ENCODE data around the gene TIMM21.

TIMM21 gene

GRCh38 chr18:74147779-74148542 is at the start of gene TIMM21, which contains the start of gene FBXO15:
Gene TIMM21, plus strand, starts transcription at chr18:74148523. Its CDS starts 286 bp downstream, at chr18:74148809.
Gene FBXO15, minus strand, starts transcription at chr18:74147834. Its CDS starts 49 bp downstream, at chr18:74147785.
- H3K4me3 ChIP-seq (ENCODE audit: low read depth, low read length): peak within 1 kb of the TSS; percentile 99

- H3K4me3 ChIP-seq (ENCODE audit: low read depth, low read length): no peak overlapping the region
These were observed 39.9 kb upstream of the TIMM21 start for GRCh38 chr18:74108460-74108859.

DNA sequence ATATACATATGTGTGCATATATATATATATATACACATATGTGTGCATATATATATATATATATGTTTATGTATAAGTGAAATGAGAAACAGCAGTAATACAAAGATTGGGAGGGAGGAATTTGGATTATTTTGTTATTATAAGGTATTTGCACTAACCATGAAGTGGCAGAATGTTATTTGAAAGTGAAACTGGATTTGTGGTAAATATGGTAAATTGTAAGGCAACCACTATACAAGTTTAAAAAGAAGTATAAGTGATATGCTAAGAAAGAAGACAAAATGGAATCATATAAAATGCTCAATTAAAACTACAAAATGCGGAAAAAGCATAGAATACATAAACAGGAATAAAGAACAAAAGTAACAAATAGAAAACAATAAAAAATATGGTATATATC is 38.2 kb upstream of the TIMM21 start:
- no peak overlapping the region for H3K4me3 ChIP-seq (ENCODE audit: low read depth, low read length)

GRCh38 chr18:74110976-74111375 is 37.3 kb upstream of the TIMM21 start:
- H3K4me3 ChIP-seq (ENCODE audit: low read depth, low read length): no peak overlapping the region

DNA sequence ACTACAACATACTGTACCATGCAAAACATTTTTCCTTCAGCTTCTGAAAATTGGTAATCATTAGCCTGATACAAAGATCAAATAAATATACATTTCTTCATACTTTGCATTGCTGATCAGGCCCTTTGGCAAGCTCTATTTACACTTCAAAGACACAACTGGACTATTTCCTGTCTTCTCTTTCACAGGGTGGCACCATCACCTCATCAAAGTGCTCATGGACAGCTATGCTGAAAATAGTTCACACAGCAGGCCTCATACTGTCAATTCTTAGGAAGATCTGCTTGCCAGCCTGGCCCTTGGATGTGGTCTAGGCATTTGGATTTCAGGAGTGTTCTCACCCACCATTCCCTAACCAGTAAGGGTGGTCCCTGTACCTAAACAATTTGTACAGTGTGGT is 34.6 kb upstream of the TIMM21 start:
- H3K4me3 ChIP-seq (ENCODE audit: low read depth, low read length): no peak overlapping the region

DNA sequence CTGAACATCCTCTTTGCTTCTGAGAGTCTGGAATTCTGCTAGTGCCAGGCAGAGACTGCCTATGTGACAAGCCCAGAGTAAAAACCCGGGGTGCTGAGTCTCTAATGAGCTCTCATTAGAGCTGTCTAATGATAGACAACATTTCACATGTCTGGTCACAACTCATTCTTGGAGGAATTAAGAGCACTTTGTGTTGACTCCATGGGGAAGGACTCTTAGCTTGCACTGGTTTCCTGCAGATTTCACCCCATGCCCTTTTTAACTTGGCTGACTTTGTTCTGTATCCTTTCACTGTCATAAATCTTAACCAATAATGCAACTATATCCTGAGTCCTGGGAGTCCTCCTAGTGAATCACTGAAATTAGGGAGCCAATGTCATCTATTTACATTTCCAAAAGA is 34.2 kb upstream of the TIMM21 start:
- H3K4me3 ChIP-seq (ENCODE audit: low read depth, low read length): no peak overlapping the region

DNA sequence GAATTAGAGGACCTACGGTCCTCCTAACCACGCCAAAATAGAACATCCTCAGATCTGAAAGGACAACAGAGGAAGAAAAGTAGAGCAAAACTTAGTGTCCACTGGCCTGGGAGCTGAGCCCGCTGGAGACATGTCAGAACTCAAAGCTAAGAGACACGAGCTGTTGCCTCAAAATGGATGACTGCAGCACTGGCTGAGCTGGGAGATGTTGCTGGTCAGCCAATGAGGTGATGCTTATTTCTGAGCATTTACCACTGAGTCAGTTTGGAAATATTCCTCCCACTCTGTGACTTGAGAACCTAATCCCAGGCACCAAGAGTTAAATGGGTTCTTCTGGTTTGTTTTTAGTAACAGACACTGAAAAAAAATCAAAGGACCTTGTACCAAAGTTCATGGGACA is 33.3 kb upstream of the TIMM21 start:
- H3K4me3 ChIP-seq (ENCODE audit: low read depth, low read length): no peak overlapping the region

- H3K4me3 ChIP-seq (ENCODE audit: low read depth, low read length): no peak overlapping the region
These were observed 31.4 kb upstream of the TIMM21 start for GRCh38 chr18:74116633-74117554.

GRCh38 chr18:74123200-74123599 is 25.1 kb upstream of the TIMM21 start:
- no peak overlapping the region for H3K4me3 ChIP-seq (ENCODE audit: low read depth, low read length)

DNA sequence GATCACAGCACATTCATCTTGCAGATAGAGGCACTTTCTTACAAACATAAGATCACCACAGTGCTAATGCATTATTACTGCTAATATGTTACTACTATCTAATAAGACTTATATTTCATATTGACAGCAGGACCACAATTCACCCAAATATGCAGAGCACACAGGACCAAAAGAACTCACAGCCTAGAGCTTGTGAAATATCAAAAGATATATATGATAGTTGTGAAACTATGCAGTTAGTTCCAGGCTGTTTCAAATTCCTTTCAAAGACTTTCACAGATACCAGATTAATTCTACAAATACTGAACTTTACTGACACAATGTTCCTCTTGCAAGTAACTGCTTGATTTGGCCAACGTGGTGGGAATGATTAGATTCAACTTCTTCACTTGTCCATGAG is 23.7 kb upstream of the TIMM21 start:
- H3K4me3 ChIP-seq (ENCODE audit: low read depth, low read length): no peak overlapping the region

- H3K4me3 ChIP-seq (ENCODE audit: low read depth, low read length): no peak overlapping the region
These were observed 21.4 kb upstream of the TIMM21 start for GRCh38 chr18:74126684-74127655.

- no peak overlapping the region for H3K4me3 ChIP-seq (ENCODE audit: low read depth, low read length)
These were observed 20.2 kb upstream of the TIMM21 start for GRCh38 chr18:74128159-74128558.

- H3K4me3 ChIP-seq (ENCODE audit: low read depth, low read length): no peak overlapping the region
These were observed 17.2 kb upstream of the TIMM21 start for GRCh38 chr18:74131124-74131523.

GRCh38 chr18:74132201-74132600 is 16.1 kb upstream of the TIMM21 start:
- no peak overlapping the region for H3K4me3 ChIP-seq (ENCODE audit: low read depth, low read length)

GRCh38 chr18:74137920-74138538 is 10.3 kb upstream of the TIMM21 start:
- H3K4me3 ChIP-seq (ENCODE audit: low read depth, low read length): no peak overlapping the region

GRCh38 chr18:74139411-74139810 is 8.9 kb upstream of the TIMM21 start:
- H3K4me3 ChIP-seq (ENCODE audit: low read depth, low read length): no peak overlapping the region

DNA sequence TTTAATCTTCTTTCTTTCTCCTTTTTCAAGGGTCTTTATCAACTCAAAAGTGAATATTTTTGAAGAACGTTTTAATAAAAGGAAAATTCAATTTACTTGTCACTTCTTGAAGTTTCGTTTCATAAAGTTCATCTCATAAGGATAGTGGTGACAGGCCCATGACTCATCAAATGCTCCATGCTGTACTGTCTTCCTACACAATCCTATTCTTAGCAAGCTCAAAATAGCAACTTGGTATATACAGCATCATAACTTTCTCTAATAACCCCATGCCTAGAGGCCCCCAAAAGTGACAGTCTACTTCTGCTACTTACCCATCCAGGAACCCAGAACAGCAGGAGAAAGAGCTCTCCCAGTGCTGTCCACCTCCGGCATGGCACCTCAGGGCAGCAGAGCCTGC is 8.4 kb upstream of the TIMM21 start:
- no peak overlapping the region for H3K4me3 ChIP-seq (ENCODE audit: low read depth, low read length)

DNA sequence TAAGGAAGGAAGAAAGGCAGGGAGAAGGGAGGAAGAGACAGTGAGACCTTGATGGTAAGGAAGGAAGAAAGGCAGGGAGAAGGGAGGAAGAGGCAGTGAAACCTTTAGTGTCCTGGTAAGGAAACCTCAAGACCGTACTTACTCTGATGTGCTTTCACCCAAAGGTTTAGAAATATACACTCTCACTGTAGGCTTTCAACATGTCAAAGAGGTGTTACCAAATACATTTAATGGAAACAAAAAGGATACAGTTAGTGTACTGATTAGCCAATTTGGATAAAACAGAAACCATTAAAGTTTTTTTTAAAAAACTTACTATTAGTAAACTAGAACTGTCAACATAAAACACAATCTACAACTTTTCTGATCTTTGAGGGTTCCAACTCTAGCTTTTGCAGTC is 7.7 kb upstream of the TIMM21 start:
- H3K4me3 ChIP-seq (ENCODE audit: low read depth, low read length): no peak overlapping the region

DNA sequence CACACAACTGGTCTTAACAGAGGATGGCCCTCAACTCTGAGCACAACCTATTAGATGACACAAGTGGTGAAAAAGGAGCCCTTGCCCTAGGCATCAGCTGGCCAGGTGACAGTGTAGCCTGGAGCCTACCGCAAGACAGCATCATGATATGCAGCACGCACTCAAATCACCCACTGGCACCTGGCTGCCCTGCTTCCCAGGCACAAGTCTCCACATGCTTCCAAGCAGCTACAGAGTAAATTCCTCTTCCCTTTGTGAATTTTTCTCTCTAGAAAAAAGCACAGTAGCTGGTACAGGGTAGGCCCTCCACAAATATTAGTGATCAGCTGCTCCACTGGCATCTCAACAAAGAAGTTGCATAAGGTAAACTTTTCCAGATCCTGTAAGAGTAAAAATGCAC is 6.7 kb upstream of the TIMM21 start:
- no peak overlapping the region for H3K4me3 ChIP-seq (ENCODE audit: low read depth, low read length)

- no peak overlapping the region for H3K4me3 ChIP-seq (ENCODE audit: low read depth, low read length)
These were observed 6.1 kb upstream of the TIMM21 start for GRCh38 chr18:74142252-74142651.

Measured in iPS-11a (cell line).